Stimulated activated CD4-positive, alpha-beta T cell treated with anti-CD3 and anti-CD28 coated beads, TNF-alpha, amount 100 ng/mL, for 1 hour (primary cell): ENCODE measurements around the gene SUSD5.
"Not testable (repeated sequence)": the region's sequence is repeated elsewhere in the genome, so short reads cannot be mapped to it uniquely, and the experiment has no call there.

Experiments
- DNase-seq, 3 donors: peaks; one replicate each; pipeline ENCODE4 v3.0.0-alpha.2; 2020; ENCODE audit warnings: low read depth in 3 of 3, low spot score in 1 of 3

Gene SUSD5

GRCh38 chr3:33152363-33153360, 65.9 kb downstream of the SUSD5 start:
- no peak for DNase-seq

DNA sequence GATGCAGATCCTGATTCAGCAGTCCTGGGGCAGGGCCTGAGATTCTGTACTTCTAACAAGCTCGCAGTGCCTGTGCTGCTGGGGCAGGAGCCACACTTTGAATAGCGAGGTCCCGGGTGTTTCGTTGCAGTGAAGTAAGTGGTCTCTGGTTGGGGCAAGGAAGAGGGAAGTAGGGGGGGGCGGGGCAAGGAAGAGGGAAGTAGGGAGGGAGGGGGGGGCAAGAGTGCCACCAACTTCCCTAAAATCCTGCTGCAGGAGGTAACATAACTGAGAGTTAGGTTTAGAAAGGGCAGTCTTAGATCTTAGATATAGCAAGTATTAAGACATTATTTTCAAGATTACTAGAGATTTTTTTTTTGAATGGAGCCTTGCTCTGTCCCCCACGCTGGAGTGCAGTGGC, 69.3 kb downstream of the SUSD5 start:
- DNase-seq = no peak

DNA sequence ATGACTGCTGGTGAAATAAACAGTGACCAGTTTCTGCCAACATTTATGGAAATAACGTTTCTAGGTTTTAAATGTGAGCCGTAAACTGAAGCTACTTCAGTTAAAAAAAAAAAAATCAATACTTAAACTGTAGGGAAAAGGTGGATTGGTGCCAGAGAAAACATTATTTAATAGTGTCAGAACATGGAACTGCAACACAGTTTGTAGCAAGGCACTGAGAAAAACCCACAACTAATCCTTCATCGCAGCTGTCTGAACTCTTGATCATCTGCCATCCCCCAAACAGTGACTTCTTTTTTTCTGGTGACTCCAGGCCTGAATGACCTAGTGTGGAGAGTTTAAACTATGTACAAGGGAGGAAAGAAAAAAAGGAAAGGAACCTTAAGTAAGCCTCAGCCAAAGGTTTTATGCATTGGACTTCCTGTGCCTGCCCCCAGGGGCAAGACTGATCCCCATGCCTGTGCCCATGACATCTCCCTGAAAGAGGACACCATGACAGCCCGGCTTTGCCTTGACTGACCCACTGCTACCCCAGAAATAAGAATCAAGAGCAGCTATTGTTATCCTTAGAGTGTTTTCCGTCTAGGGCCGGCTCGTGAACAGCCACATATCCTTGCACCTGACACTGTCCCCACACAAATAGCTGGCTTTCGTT, 71.7 kb downstream of the SUSD5 start:
- DNase-seq = no peak

- no peak for DNase-seq
Observed at GRCh38 chr3:33145901-33146580, 72.6 kb downstream of the SUSD5 start.

- DNase-seq = no peak
Observed at GRCh38 chr3:33145221-33145900, 73.2 kb downstream of the SUSD5 start.

- peak in 1 of 3 donors; percentile 8 for DNase-seq
Observed at GRCh38 chr3:33144433-33144832, 74.2 kb downstream of the SUSD5 start.

GRCh38 chr3:33141006-33141405, 77.6 kb downstream of the SUSD5 start:
- DNase-seq = no peak

DNA sequence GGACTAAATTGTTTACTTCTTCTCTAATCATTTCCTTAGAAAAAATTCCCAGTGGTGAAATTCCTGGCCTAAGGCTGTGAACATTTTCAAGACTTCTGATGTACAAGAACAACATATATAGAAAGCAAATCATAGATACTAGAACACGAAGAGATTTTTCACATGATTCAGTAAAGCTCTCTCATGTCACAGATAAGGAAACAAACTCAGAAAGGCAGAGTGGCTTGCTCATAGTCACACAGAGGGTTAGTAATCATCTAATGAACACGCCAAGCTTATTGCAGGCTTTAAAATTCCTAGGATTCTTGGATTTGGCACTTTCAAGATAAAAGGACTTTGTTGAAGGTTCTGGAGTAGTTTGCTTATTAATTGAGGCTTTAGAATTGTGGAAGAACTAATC, 78.6 kb downstream of the SUSD5 start:
- DNase-seq = no peak

DNA sequence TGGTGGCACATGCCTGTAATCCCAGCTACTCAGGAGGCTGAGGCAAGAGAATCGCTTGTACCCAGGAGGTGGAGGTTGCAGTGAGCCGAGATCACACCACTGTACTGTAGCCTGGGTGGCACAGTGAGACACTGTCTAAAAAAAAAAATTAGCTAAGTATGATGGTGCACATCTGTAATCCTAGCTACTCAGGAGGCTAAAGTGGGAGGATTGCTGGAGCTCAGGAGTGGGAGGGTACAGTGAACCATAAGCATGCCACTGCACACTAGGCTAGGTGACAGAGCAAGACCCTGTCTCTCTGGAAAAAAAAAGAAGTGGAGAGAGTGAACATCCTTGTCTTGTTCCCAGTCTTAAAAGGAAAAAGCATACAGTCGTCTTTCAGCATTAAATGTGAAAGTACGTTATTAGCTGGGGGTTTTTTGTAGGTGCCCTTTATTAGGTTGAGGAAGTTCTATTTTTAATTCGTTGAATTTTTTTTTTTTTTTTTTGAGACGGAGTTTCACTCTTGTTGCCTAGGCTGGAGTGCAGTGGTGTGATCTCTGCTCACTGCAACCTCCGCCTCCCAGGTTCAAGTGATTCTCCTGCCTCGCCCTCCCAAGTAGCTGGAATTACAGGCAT, 79.5 kb downstream of the SUSD5 start:
- not testable (repeated sequence) for DNase-seq

- DNase-seq = no peak
Observed at GRCh38 chr3:33137691-33138090, 80.9 kb downstream of the SUSD5 start.

DNA sequence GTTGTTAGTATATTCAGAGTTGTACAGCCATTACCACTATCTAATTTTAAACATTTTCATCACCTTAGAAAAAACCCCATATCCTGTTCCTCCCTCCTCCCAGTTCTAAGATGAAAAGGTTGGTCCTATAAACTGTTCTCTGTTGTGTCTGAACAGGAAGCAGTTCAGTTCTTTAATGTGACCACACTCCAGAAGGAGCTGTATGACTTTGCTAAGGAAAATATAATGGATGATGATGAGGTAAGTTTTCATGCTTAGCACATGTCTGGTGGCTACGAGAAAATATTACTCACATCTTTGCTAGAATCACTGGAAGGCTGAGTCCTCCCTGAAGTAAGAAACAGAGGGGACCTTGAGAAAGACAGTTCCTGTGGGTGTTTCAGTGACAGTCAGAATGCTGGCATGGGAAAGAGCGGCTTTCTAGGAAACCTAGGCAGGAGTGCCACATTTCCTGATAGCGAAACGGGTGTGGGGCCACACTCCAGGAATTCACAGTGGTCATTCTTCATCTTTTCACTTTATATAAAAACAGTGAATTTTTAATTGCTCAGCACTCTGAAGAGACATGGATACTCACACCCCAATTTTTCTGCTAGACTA, 84.5 kb downstream of the SUSD5 start:
- DNase-seq = no peak

- no peak for DNase-seq
Observed at GRCh38 chr3:33132019-33132360, 86.6 kb downstream of the SUSD5 start.

GRCh38 chr3:33131331-33132018, 87.1 kb downstream of the SUSD5 start:
- no peak for DNase-seq

DNA sequence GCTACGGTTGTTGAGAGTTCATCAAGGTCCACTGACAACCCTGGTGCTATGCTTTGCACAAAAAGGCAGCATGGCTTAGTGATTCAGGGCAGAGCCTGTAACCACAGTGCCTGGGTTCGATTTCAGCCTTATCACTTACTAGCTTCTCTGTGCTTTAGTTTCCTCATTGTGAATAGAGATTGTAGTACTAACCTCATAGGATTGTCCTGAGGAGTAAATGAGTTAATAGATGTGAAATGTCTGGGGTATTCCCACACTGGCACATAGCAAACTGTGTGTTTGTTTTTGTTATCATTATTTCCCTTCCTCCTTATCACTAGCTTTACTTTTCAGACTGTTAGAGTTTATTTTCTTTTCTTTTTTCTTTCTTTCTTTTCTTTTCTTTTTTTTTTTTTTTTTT, 88.5 kb downstream of the SUSD5 start:
- no peak for DNase-seq

DNA sequence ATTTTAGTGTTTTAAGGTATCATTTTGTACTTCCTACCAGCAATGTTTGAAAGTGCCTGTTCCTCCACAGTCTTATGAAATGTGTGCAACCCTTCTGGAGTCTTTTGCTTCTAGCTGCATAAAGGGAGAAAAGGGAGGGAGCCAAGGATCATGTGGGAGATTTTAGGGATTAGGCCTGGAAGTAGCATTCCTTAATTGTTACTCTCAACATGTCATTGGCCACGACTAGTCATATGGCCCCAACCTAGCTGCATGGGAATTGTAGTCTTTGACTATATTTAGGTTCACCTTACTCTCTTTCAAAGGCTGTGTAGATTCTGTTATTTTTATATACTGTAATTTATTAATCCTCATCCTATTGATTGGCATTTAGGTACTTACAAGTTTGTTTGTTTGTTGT, 89.9 kb downstream of the SUSD5 start:
- DNase-seq = no peak

GRCh38 chr3:33125840-33126239, 92.8 kb downstream of the SUSD5 start:
- no peak for DNase-seq

DNA sequence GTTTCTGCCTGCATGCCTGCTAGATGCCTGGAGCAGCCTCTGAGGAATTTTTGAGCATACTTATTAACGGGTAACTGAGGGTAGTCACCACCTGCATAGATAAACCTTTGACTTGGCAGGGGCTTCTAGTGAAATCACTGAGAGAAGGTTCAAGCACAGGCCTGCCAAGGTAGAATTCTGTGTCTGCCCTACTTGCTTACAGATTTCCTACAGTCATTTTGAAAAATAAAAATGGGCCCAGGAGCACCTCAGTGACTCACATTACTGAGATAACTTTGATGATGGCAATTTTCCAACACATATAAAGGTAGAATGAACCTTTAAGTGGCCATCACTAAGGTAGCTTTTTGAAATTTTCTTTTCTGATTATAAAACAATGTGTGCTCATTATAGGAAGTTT, 94.0 kb downstream of the SUSD5 start:
- DNase-seq = no peak

DNA sequence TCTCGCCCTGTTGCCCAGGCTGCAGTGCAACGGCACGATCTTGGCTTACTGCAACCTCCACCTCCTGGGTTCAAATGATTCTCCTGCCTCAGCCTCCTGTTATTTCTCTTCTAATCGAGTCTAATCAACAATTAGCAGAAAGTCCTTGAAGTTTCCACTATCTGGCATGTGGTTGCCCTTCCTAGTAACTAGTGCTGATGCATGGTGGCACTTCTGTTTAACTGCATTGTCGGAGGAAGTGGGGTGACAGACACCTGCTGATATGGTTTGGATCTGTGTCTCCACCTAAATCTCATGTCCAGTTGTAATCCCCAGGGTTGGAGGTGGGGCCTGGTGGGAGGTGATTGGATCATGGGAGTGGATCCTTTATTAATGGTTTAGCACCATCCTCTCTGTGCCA, 95.6 kb downstream of the SUSD5 start:
- DNase-seq = no peak

- no peak for DNase-seq
Observed at GRCh38 chr3:33119891-33120290, 98.7 kb downstream of the SUSD5 start.

- no peak for DNase-seq
Observed at GRCh38 chr3:33117461-33117860, 101.1 kb downstream of the SUSD5 start.
